Measurements from ENCODE around the gene F12. TPM values are rescaled to one million over a fixed set of nuclear protein-coding genes. Genes with fewer than 3 reads are reported as not detected.
"Not testable (repeated sequence)": the region's sequence is repeated elsewhere in the genome, so short reads cannot be mapped to it uniquely, and the experiment has no call there.

The F12 gene
- total RNA-seq, 1 donor from 2014 or later: 4.0 TPM

DNA sequence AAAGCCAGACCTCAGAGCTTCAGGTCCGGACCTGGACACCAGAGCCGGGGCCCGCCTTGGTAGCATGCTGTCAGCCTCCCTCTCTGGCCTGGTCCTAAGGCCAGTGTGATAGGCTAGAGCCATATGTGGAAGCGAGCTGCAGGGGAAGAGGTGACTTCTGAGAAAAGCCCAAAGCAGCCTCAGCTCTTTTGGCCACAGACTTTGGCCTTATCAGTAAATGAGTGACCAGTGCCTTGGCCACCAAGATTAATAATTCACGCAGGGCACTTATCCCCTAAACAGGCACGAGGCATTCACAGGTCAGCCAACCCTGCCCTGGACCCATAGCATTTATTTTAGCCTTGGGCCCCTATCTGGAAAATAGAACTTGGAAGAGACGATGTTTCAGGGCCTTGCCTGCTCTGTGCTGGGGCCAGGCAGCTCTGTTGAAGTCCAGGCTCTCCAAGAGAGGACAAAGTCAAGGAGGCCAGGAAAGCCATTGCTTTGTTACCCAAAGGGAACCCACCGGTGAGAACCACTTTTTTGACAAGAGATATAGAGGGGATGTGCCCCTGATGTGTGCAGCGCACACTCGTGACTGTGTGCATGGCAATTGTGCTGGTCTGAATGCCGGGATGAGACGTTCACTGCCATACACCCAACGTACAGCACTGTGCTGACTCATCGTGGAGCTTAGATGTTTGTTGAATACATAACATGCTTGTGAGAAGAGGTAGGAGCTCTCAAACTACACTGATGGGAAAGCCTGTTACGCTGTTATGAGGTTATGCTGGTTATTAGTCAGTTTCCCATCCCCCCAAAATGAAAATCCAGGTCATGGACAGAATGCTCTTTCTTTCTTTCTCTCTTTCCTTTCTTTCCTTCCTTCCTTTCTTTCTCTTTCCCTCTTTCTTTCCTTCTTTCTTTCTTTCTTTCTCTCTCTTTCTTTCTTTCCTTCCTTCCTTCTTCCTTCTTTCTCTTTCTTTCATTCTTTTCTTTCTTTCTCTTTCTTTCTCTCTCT, 30.2 kb downstream of the F12 start:
- TF ChIP-seq, protein P1, sequence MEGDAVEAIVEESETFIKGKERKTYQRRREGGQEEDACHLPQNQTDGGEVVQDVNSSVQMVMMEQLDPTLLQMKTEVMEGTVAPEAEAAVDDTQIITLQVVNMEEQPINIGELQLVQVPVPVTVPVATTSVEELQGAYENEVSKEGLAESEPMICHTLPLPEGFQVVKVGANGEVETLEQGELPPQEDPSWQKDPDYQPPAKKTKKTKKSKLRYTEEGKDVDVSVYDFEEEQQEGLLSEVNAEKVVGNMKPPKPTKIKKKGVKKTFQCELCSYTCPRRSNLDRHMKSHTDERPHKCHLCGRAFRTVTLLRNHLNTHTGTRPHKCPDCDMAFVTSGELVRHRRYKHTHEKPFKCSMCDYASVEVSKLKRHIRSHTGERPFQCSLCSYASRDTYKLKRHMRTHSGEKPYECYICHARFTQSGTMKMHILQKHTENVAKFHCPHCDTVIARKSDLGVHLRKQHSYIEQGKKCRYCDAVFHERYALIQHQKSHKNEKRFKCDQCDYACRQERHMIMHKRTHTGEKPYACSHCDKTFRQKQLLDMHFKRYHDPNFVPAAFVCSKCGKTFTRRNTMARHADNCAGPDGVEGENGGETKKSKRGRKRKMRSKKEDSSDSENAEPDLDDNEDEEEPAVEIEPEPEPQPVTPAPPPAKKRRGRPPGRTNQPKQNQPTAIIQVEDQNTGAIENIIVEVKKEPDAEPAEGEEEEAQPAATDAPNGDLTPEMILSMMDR (IDR thresholded peaks at IDR 0.05; ENCODE audit: insufficient read depth, low read length, poor library complexity, severe bottlenecking): no peak
- DNase-seq (ENCODE audit: low read depth): peak; percentile 59
- H3K27me3 ChIP-seq (ENCODE audit: control insufficient read depth, insufficient read depth, low read length): peaks cover 10% of the 10 kb centered on the region
- H3K4me3 ChIP-seq (ENCODE audit: low read depth, low read length): no peak overlapping the region
- H3K36me3 ChIP-seq (ENCODE audit: control insufficient read depth, insufficient read depth, low read length): no peaks in the 10 kb centered on the region

GRCh38 chr5:177377851-177378776, 31.2 kb downstream of the F12 start:
- TF ChIP-seq, protein P1 (IDR thresholded peaks at IDR 0.05; ENCODE audit: insufficient read depth, low read length, poor library complexity, severe bottlenecking): no peak
- Histone ChIP-seq H3K4me3 (ENCODE audit: low read depth, low read length) (no peak overlapping the region), H3K36me3 (ENCODE audit: control insufficient read depth, insufficient read depth, low read length) (no peaks in the 10 kb centered on the region), H3K27me3 (ENCODE audit: control insufficient read depth, insufficient read depth, low read length) (peaks cover 7% of the 10 kb centered on the region)
- no peak for DNase-seq (ENCODE audit: low read depth)

DNA sequence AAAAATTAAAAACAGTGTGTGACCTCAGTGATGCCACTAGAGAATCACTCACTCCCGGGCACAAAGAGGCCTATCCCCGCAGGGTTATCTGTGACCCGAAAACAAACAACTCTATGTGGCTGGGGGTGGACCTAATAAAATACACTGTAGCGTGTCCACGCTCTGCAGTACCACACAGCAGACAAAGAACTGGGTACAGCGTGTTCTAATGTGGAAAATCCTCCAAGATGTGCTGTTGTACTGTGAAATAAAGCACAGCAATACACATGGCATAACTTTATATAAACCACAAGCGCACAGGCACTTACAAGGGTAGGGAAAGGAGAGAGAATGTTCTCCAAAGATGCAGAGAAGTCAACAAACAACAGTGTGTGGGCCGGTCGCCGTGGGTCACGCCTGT, 33.3 kb downstream of the F12 start:
- H3K27me3 ChIP-seq (ENCODE audit: control insufficient read depth, insufficient read depth, low read length): no peaks in the 10 kb centered on the region
- TF ChIP-seq, protein P1 (IDR thresholded peaks at IDR 0.05; ENCODE audit: insufficient read depth, low read length, poor library complexity, severe bottlenecking): no peak
- no peak for DNase-seq (ENCODE audit: low read depth)
- no peak overlapping the region for H3K4me3 ChIP-seq (ENCODE audit: low read depth, low read length)
- no peaks in the 10 kb centered on the region for H3K36me3 ChIP-seq (ENCODE audit: control insufficient read depth, insufficient read depth, low read length)

- H3K4me3 ChIP-seq (ENCODE audit: low read depth, low read length); DNase-seq (ENCODE audit: low read depth); H3K27me3 ChIP-seq (ENCODE audit: control insufficient read depth, insufficient read depth, low read length); H3K36me3 ChIP-seq (ENCODE audit: control insufficient read depth, insufficient read depth, low read length): not testable (repeated sequence)
These were observed 33.8 kb downstream of the F12 start for GRCh38 chr5:177375516-177375915.

GRCh38 chr5:177374211-177374610, 35.2 kb downstream of the F12 start:
- Histone ChIP-seq H3K36me3 (ENCODE audit: control insufficient read depth, insufficient read depth, low read length) (no peaks in the 10 kb centered on the region), H3K27me3 (ENCODE audit: control insufficient read depth, insufficient read depth, low read length) (no peaks in the 10 kb centered on the region), H3K4me3 (ENCODE audit: low read depth, low read length) (no peak overlapping the region)
- TF ChIP-seq, protein P1 (IDR thresholded peaks at IDR 0.05; ENCODE audit: insufficient read depth, low read length, poor library complexity, severe bottlenecking): no peak
- no peak for DNase-seq (ENCODE audit: low read depth)

GRCh38 chr5:177373806-177374205, 35.6 kb downstream of the F12 start:
- Histone ChIP-seq H3K27me3 (ENCODE audit: control insufficient read depth, insufficient read depth, low read length) (no peaks in the 10 kb centered on the region), H3K4me3 (ENCODE audit: low read depth, low read length) (no peak overlapping the region), H3K36me3 (ENCODE audit: control insufficient read depth, insufficient read depth, low read length) (no peaks in the 10 kb centered on the region)
- TF ChIP-seq, protein P1 (IDR thresholded peaks at IDR 0.05; ENCODE audit: insufficient read depth, low read length, poor library complexity, severe bottlenecking): no peak
- DNase-seq (ENCODE audit: low read depth): no peak
